Activated CD8-positive, alpha-beta T cell treated with anti-CD3 and anti-CD28 coated beads for 36 hours (primary cell): ENCODE measurements around the gene DOCK11. TPM values are rescaled to one million over a fixed set of nuclear protein-coding genes. Genes with fewer than 3 reads are reported as not detected.
A peak's percentile ranks its signal among the peaks of the same experiment; 100 is the strongest.

ENCODE experiments used
- ATAC-seq: fragments of 200-7000 bp; cut with Tn5 transposase; one replicate; pipeline ENCODE4 v1.10.0; 2021; ENCODE audit warnings: mild to moderate bottlenecking, moderate library complexity
- CTCF ChIA-PET: fragments of 350-600 bp; sonication (Branson Sonifier 250); formaldehyde crosslinking; loops from one replicate; lab custom pipeline; 2021; ENCODE audit warnings: antibody characterized with exemption; lab: Charles Lee
- POLR2A ChIA-PET: fragments of 350-600 bp; sonication (Branson Sonifier 250); formaldehyde crosslinking; loops from one replicate; lab custom pipeline; 2021; ENCODE audit warnings: antibody characterized with exemption; lab: Charles Lee
- DNase-seq: peaks from one replicate; pipeline ENCODE4 v3.0.0-alpha.2; 2020
- H3K27ac Mint-ChIP-seq: one replicate; pipeline ENCODE4 v1.8.0; 2021; ENCODE audit warnings: mild to moderate bottlenecking, mixed read lengths
- H3K27me3 Mint-ChIP-seq: one replicate; pipeline ENCODE4 v1.8.0; 2021; ENCODE audit warnings: mixed read lengths
- H3K36me3 Mint-ChIP-seq: one replicate; pipeline ENCODE4 v1.8.0; 2021; ENCODE audit warnings: low read depth, mixed read lengths
- H3K4me1 Mint-ChIP-seq: one replicate; pipeline ENCODE4 v1.8.0; 2021; ENCODE audit warnings: low read depth, mixed read lengths
- H3K4me3 Mint-ChIP-seq: one replicate; pipeline ENCODE4 v1.8.0; 2021; ENCODE audit warnings: mild to moderate bottlenecking, moderate library complexity, mixed read lengths
- H3K9me3 Mint-ChIP-seq: one replicate; pipeline ENCODE4 v1.8.0; 2021; ENCODE audit warnings: mixed read lengths
- intact Hi-C: fragments of 100-400 bp; cut with micrococcal nuclease; formaldehyde crosslinking; loops from one replicate; pipeline ENCODE4 v1.10.0; 2022
- total RNA-seq, 2 experiments: library from RNA; stranded (reverse); gene quantifications; one replicate each; pipeline ENCODE4 v1.2.3, GENCODE V29; 2021
- TF ChIP-seq, protein P1 (sequence below): fragments of 200-600 bp; IDR thresholded peaks from one replicate; pipeline ENCODE4 v1.8.0; 2022; ENCODE audit warnings: antibody characterized with exemption, mild to moderate bottlenecking

The DOCK11 gene
- total RNA-seq, 2 experiments from 2014 or later: 45.1 to 49.5 TPM

DNA sequence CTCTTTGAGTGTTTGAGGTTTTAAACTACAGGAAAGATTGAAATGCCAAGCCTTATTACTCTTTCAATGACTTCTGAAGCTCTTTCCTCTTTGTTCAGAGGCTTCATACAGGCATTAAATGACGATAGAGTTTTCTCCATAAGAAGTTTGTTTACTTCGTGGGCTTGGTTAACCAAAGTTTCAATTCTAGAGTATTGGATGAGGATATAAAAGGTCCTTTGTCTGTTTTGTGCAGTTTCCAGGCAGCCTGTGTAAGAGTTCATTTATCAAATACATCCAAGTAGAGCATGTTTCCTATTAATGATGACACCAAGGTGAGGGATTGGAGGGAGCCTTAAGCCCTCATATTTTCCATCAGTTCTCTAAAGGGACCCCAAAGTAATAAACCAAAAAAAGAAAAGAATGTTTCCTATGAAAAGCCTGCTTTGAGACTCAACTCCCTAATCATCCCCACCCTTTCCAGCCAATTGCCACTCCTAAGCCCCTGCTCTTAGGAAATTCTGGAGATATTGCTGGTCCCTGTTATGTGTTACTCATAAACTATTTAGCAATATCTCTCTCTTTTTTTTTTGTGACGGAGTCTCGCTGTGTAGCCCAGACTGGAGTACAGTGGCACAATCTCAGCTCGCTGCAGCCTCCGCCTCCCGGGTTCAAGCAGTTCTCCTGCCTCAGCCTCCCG, 125.6 kb downstream of the DOCK11 start:
- DNase-seq: no peak
- Mint-ChIP-seq H3K4me1 (no peaks in the 10 kb centered on the region), H3K27ac (no peak overlapping the region), H3K27me3 (no peaks in the 10 kb centered on the region), H3K4me3 (no peak overlapping the region), H3K9me3 (no peaks in the 10 kb centered on the region), H3K36me3 (peaks cover 7% of the 10 kb centered on the region)
- ChIA-PET CTCF (no interaction called here), POLR2A (no interaction called here)
- no peak for ATAC-seq
- intact Hi-C loops: no loop called here
- TF ChIP-seq, protein P1, sequence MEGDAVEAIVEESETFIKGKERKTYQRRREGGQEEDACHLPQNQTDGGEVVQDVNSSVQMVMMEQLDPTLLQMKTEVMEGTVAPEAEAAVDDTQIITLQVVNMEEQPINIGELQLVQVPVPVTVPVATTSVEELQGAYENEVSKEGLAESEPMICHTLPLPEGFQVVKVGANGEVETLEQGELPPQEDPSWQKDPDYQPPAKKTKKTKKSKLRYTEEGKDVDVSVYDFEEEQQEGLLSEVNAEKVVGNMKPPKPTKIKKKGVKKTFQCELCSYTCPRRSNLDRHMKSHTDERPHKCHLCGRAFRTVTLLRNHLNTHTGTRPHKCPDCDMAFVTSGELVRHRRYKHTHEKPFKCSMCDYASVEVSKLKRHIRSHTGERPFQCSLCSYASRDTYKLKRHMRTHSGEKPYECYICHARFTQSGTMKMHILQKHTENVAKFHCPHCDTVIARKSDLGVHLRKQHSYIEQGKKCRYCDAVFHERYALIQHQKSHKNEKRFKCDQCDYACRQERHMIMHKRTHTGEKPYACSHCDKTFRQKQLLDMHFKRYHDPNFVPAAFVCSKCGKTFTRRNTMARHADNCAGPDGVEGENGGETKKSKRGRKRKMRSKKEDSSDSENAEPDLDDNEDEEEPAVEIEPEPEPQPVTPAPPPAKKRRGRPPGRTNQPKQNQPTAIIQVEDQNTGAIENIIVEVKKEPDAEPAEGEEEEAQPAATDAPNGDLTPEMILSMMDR: no peak

DNA sequence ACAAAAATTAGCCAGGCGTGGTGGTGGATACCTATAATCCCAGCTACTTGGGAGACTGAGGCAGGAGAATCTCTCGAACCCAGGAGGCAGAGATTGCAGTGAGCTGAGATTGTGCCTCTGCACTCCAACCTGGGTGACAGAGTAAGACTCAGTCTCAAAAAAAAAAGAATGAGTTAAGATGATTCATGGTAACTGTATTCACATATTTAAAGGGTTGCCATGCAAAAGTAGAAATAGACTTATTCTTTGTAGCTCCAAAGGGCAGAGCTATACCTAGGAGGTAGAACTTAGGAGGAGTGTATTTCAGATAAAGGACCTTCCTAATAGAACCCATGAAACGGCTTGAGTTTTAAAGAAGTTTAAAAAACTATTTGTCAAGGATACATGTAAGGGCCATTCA, 127.4 kb downstream of the DOCK11 start:
- TF ChIP-seq, protein P1: no peak
- ChIA-PET CTCF (no interaction called here), POLR2A (no interaction called here)
- intact Hi-C loops: no loop called here
- H3K9me3 Mint-ChIP-seq: no peaks in the 10 kb centered on the region
- DNase-seq: no peak
- H3K4me1 Mint-ChIP-seq: no peaks in the 10 kb centered on the region
- ATAC-seq: no peak
- no peaks in the 10 kb centered on the region for H3K27me3 Mint-ChIP-seq
- H3K27ac Mint-ChIP-seq: no peak overlapping the region
- H3K36me3 Mint-ChIP-seq: peaks cover 4% of the 10 kb centered on the region
- H3K4me3 Mint-ChIP-seq: no peak overlapping the region

DNA sequence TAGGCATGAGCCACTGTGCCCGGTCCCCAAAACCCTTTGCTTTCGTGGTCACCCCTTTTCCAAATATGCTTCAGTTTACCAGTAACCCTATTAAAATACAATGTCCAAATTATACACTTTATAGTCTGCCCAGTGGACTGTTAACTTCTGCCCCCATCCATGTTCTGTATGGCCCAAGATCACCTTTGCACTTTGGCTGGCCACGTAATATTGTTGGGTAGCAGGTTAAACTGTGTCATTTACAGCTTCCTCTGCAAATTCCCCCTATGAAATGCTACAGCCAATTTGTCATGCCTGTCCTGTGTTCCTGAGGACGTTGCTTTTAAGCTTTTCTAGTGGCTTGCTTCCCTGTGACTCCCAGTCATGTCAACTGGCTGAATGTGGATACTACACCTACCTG, 130.7 kb downstream of the DOCK11 start:
- intact Hi-C loops: no loop called here
- Mint-ChIP-seq H3K36me3 (peaks cover 4% of the 10 kb centered on the region), H3K9me3 (no peaks in the 10 kb centered on the region), H3K27ac (no peak overlapping the region), H3K4me1 (no peaks in the 10 kb centered on the region), H3K27me3 (no peaks in the 10 kb centered on the region), H3K4me3 (no peak overlapping the region)
- ATAC-seq (no peak), DNase-seq (no peak)
- TF ChIP-seq, protein P1: no peak
- ChIA-PET CTCF (interaction anchor here (1.0 to 2.2 kb wide), 4 partner anchors 8 to 33 kb away, joined by 3 to 10 read pairs (median 6); no protein-coding TSS in a partner anchor), POLR2A (no interaction called here)

- TF ChIP-seq, protein P1: peak; percentile 14
- Mint-ChIP-seq H3K4me3 (no peak overlapping the region), H3K36me3 (peaks cover 8% of the 10 kb centered on the region), H3K9me3 (no peaks in the 10 kb centered on the region), H3K27me3 (no peaks in the 10 kb centered on the region), H3K4me1 (no peaks in the 10 kb centered on the region), H3K27ac (no peak overlapping the region)
- intact Hi-C loops: no loop called here
- ATAC-seq (peak; percentile 51), DNase-seq (no peak)
- ChIA-PET CTCF (interaction anchor here (1.0 to 2.2 kb wide), 8 partner anchors 9 to 168 kb away, joined by 3 to 10 read pairs (median 4); no protein-coding TSS in a partner anchor), POLR2A (no interaction called here)
Observed at GRCh38 chrX:118627084-118627758, 131.6 kb downstream of the DOCK11 start.

GRCh38 chrX:118630848-118631247, 135.2 kb downstream of the DOCK11 start:
- no peak for ATAC-seq
- Mint-ChIP-seq H3K4me1 (no peaks in the 10 kb centered on the region), H3K27ac (no peak overlapping the region), H3K36me3 (peaks cover 16% of the 10 kb centered on the region), H3K4me3 (no peak overlapping the region), H3K27me3 (no peaks in the 10 kb centered on the region), H3K9me3 (no peaks in the 10 kb centered on the region)
- TF ChIP-seq, protein P1: no peak
- DNase-seq: no peak
- intact Hi-C loops: no loop called here
- CTCF ChIA-PET: no interaction called here
- POLR2A ChIA-PET: interaction anchor here (0.7 kb wide), 1 partner anchor 198 kb away, joined by 3 read pairs; no protein-coding TSS in a partner anchor
